GM13977 (cell line): Measurements from ENCODE around the gene RACGAP1.

ENCODE experiments used
- DNase-seq: peaks from one replicate; pipeline ENCODE4 v3.0.0; 2012; ENCODE audit warnings: low spot score
- in situ Hi-C: fragments of 300-500 bp; cut with MboI; formaldehyde crosslinking; loops from one replicate; pipeline ENCODE4 v1.12.0; 2022; ENCODE audit warnings: low sequenced_read_pairs, low pct_unique_long_range_greater_than_20kb, mixed read lengths, inconsistent platforms; ENCODE audit not compliant: unreplicated experiment
- TF ChIP-seq, protein P1 (sequence below): IDR thresholded peaks from 2 replicates; pipeline ENCODE4 v1.5.1; 2012; ENCODE audit warnings: mild to moderate bottlenecking, control low read depth; ENCODE audit not compliant: insufficient read depth; ENCODE audit errors: extremely low read depth, missing control alignments

RACGAP1 gene

GRCh38 chr12:49944718-49945117 is 80.6 kb downstream of the RACGAP1 start:
- in situ Hi-C loops = no loop called here
- TF ChIP-seq, protein P1, sequence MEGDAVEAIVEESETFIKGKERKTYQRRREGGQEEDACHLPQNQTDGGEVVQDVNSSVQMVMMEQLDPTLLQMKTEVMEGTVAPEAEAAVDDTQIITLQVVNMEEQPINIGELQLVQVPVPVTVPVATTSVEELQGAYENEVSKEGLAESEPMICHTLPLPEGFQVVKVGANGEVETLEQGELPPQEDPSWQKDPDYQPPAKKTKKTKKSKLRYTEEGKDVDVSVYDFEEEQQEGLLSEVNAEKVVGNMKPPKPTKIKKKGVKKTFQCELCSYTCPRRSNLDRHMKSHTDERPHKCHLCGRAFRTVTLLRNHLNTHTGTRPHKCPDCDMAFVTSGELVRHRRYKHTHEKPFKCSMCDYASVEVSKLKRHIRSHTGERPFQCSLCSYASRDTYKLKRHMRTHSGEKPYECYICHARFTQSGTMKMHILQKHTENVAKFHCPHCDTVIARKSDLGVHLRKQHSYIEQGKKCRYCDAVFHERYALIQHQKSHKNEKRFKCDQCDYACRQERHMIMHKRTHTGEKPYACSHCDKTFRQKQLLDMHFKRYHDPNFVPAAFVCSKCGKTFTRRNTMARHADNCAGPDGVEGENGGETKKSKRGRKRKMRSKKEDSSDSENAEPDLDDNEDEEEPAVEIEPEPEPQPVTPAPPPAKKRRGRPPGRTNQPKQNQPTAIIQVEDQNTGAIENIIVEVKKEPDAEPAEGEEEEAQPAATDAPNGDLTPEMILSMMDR = no peak
- no peak for DNase-seq

GRCh38 chr12:49944046-49944445 is 81.2 kb downstream of the RACGAP1 start:
- no peak for DNase-seq
- in situ Hi-C loops = no loop called here
- TF ChIP-seq, protein P1 = no peak

DNA sequence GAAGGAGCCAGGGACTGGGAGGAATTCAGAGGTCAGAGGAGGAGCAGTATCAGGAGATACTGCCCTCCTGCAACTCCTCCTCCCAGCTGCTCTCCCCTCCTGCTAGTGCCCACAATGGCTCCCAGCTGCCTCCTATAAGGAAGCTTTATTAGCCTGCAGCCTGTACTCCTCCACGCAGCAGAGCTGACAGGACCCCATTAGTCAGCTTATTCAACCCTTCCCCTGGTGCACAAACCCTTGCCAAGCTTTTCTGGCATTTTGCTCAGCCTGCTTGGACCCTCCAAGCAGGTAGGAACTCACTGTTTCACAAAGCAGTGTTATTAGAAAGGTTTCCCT is 81.7 kb downstream of the RACGAP1 start:
- TF ChIP-seq, protein P1 = no peak
- in situ Hi-C loops = no loop called here
- DNase-seq = no peak

DNA sequence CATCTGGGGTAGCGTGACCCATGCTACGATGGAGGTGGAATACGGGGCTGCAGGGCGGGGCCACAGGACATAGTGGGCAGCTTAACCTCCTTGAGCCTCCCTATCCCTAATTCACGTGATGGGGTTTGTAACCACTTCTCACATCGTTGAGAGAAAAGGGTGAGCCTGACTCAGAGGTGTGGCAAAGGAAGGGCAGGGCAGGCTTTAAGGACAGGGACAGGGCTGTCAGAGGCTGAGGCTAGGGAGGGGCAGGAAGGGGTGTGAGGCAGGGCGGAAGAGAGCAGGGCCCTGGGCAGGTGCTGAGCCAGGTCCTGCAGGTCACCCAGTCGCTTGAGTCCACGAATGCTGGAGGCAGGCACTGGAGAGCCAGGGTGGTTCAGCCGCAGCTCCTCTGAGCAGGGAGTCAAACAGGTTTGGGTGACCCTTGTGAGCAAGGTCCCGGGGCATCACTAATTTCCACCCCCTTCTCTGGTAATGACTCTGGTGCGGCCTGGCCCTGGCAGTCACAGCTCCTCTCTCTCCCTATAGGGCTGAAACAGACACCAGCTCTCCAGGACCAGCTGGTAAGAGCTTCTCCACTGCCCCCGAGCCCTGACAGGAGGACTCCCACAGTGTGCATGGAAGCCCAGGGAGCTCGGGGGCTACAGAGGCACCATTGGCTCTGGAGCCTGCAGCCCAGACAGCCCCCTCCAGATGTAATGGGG is 82.2 kb downstream of the RACGAP1 start:
- DNase-seq = no peak
- in situ Hi-C loops = no loop called here
- TF ChIP-seq, protein P1 = no peak

DNA sequence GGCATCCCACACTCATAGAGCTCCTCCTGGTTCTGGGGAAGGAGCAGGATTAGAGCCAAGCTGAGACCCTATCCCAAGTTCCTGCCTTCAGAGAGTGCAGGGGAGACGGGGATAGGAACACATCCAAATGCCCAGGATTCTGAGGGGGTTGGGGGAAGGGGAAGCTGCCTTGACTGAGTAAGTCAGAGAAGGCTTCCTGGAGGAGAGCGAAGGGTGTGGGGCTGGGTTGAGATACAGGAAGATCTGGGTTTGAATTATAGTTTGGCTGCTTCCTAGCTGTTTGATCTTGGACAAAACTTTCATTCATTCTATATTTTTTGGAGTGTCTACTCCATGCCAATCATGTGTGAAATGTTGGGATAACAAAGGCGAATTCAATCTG is 82.8 kb downstream of the RACGAP1 start:
- DNase-seq = no peak
- in situ Hi-C loops = no loop called here
- TF ChIP-seq, protein P1 = no peak

DNA sequence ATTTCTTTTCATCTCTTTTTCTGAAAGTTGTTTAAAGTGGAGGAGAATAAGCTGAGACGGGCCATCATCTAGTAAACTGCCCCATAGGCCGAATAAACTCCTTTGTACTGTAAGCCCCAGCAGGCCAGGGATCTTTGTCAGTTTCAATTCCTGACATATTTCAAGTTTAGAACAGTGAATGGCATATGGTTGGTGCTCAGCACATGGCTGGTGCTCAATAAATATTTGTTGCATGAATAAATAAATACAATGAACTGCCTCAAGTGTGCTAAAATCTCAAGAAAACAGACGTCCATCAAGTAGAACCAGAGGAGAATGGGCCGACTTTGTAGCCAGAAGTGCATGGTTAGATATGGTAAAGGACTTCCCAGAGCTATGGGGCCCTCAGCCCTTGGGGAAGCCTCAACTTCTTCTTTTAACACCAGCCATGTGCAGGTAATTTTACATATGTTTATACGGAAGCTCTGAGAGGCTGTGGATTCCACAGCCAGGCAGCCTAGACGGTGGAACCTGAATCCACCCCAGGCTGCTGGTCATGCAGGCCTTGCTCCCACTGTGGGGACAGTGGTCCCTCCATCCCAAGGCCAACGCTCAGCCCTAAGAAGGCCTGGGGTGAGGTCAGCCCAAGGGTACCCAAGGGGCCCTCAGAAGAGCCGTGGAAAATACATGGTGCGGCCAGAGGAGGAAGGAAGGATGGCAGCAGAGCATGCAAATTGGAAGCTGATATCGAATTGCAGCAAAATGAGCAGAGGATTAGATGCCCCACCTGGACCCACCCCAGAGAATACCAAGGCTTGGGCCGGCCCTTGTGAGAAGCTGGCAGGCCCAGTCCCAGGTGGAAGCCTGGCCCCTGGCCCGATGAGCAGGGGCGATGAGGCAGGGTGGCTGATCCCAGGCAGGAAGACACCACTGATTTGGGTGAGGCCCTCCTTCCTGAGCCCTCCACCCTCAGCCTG is 83.5 kb downstream of the RACGAP1 start:
- in situ Hi-C loops = no loop called here
- no peak for DNase-seq
- TF ChIP-seq, protein P1 = no peak
